ENCODE measurements around the gene CFAP251. TPM values are rescaled to one million over a fixed set of nuclear protein-coding genes. Genes with fewer than 3 reads are reported as not detected.

CFAP251 gene
- total and polyA plus RNA-seq, 2 of the 13 experiments (the other 11 are each of a cell fraction or from before 2014, with no cell fraction given) = 0.30 to 0.42 TPM

DNA sequence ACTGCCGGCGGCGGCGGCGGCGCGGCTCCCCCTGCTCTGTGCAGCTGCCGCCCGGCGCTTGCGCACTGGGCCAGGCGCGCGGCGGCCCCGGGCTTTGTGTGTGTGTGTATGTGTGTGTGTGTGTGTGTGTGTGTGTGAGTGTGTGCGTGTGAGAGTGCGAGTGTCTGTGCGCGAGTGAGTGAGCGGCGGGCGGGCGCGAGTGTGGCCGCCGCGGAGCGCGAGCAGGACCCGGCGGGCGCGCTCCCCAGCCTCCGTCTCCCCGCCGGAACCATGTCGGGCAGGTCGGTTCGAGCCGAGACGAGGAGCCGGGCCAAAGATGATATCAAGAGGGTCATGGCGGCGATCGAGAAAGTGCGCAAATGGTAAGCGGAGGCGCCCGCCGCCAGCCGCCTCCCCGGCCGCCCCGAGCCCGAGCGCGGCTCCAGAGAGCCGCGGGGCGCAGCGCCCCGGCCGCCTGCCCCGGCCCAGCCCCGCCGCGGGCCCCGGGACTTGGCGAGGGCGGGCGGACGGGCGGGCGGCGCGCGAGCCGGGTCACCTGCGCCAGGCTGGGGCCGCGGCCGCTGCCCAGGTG lies 103.5 kb downstream of the CFAP251 start, which contains the start of gene BCL7A (continued):
- TF ChIP-seq, protein P1, sequence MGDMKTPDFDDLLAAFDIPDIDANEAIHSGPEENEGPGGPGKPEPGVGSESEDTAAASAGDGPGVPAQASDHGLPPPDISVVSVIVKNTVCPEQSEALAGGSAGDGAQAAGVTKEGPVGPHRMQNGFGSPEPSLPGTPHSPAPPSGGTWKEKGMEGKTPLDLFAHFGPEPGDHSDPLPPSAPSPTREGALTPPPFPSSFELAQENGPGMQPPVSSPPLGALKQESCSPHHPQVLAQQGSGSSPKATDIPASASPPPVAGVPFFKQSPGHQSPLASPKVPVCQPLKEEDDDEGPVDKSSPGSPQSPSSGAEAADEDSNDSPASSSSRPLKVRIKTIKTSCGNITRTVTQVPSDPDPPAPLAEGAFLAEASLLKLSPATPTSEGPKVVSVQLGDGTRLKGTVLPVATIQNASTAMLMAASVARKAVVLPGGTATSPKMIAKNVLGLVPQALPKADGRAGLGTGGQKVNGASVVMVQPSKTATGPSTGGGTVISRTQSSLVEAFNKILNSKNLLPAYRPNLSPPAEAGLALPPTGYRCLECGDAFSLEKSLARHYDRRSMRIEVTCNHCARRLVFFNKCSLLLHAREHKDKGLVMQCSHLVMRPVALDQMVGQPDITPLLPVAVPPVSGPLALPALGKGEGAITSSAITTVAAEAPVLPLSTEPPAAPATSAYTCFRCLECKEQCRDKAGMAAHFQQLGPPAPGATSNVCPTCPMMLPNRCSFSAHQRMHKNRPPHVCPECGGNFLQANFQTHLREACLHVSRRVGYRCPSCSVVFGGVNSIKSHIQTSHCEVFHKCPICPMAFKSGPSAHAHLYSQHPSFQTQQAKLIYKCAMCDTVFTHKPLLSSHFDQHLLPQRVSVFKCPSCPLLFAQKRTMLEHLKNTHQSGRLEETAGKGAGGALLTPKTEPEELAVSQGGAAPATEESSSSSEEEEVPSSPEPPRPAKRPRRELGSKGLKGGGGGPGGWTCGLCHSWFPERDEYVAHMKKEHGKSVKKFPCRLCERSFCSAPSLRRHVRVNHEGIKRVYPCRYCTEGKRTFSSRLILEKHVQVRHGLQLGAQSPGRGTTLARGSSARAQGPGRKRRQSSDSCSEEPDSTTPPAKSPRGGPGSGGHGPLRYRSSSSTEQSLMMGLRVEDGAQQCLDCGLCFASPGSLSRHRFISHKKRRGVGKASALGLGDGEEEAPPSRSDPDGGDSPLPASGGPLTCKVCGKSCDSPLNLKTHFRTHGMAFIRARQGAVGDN (CRISPR knock-in tag; IDR thresholded peaks at IDR 0.05) = peak; percentile 56
- TF ChIP-seq ZNF441 (CRISPR knock-in tag; IDR thresholded peaks at IDR 0.05; ENCODE audit: borderline replicate concordance) = no peak
- no peak for TF ChIP-seq ZNF335 (CRISPR knock-in tag; IDR thresholded peaks at IDR 0.05)
- peak; percentile 14 for TF ChIP-seq HNRNPLL (IDR thresholded peaks at IDR 0.05; ENCODE audit: low read depth, low read length, poor library complexity, severe bottlenecking)
- 0 out of 2 replicates have a peak, but pooled peaks have one; percentile 0 for TF ChIP-seq GABPB1 (CRISPR knock-in tag; IDR thresholded peaks at IDR 0.05)
- TF ChIP-seq, protein P2, sequence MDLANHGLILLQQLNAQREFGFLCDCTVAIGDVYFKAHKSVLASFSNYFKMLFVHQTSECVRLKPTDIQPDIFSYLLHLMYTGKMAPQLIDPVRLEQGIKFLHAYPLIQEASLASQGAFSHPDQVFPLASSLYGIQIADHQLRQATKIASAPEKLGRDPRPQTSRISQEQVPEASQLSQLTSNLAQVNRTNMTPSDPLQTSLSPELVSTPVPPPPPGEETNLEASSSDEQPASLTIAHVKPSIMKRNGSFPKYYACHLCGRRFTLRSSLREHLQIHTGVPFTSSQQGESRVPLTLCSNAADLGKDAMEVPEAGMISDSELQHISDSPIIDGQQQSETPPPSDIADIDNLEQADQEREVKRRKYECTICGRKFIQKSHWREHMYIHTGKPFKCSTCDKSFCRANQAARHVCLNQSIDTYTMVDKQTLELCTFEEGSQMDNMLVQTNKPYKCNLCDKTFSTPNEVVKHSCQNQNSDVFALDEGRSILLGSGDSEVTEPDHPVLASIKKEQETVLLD (CRISPR knock-in tag; IDR thresholded peaks at IDR 0.05; ENCODE audit: low read depth) = peak; percentile 66; the same call in 1 of the 2 replicates
- TF ChIP-seq, protein P3, sequence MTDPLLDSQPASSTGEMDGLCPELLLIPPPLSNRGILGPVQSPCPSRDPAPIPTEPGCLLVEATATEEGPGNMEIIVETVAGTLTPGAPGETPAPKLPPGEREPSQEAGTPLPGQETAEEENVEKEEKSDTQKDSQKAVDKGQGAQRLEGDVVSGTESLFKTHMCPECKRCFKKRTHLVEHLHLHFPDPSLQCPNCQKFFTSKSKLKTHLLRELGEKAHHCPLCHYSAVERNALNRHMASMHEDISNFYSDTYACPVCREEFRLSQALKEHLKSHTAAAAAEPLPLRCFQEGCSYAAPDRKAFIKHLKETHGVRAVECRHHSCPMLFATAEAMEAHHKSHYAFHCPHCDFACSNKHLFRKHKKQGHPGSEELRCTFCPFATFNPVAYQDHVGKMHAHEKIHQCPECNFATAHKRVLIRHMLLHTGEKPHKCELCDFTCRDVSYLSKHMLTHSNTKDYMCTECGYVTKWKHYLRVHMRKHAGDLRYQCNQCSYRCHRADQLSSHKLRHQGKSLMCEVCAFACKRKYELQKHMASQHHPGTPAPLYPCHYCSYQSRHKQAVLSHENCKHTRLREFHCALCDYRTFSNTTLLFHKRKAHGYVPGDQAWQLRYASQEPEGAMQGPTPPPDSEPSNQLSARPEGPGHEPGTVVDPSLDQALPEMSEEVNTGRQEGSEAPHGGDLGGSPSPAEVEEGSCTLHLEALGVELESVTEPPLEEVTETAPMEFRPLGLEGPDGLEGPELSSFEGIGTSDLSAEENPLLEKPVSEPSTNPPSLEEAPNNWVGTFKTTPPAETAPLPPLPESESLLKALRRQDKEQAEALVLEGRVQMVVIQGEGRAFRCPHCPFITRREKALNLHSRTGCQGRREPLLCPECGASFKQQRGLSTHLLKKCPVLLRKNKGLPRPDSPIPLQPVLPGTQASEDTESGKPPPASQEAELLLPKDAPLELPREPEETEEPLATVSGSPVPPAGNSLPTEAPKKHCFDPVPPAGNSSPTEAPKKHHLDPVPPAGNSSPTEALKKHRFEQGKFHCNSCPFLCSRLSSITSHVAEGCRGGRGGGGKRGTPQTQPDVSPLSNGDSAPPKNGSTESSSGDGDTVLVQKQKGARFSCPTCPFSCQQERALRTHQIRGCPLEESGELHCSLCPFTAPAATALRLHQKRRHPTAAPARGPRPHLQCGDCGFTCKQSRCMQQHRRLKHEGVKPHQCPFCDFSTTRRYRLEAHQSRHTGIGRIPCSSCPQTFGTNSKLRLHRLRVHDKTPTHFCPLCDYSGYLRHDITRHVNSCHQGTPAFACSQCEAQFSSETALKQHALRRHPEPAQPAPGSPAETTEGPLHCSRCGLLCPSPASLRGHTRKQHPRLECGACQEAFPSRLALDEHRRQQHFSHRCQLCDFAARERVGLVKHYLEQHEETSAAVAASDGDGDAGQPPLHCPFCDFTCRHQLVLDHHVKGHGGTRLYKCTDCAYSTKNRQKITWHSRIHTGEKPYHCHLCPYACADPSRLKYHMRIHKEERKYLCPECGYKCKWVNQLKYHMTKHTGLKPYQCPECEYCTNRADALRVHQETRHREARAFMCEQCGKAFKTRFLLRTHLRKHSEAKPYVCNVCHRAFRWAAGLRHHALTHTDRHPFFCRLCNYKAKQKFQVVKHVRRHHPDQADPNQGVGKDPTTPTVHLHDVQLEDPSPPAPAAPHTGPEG (CRISPR knock-in tag; IDR thresholded peaks at IDR 0.05) = 0 out of 2 replicates have a peak, but pooled peaks have one; percentile 21
- TF ChIP-seq, protein P4, sequence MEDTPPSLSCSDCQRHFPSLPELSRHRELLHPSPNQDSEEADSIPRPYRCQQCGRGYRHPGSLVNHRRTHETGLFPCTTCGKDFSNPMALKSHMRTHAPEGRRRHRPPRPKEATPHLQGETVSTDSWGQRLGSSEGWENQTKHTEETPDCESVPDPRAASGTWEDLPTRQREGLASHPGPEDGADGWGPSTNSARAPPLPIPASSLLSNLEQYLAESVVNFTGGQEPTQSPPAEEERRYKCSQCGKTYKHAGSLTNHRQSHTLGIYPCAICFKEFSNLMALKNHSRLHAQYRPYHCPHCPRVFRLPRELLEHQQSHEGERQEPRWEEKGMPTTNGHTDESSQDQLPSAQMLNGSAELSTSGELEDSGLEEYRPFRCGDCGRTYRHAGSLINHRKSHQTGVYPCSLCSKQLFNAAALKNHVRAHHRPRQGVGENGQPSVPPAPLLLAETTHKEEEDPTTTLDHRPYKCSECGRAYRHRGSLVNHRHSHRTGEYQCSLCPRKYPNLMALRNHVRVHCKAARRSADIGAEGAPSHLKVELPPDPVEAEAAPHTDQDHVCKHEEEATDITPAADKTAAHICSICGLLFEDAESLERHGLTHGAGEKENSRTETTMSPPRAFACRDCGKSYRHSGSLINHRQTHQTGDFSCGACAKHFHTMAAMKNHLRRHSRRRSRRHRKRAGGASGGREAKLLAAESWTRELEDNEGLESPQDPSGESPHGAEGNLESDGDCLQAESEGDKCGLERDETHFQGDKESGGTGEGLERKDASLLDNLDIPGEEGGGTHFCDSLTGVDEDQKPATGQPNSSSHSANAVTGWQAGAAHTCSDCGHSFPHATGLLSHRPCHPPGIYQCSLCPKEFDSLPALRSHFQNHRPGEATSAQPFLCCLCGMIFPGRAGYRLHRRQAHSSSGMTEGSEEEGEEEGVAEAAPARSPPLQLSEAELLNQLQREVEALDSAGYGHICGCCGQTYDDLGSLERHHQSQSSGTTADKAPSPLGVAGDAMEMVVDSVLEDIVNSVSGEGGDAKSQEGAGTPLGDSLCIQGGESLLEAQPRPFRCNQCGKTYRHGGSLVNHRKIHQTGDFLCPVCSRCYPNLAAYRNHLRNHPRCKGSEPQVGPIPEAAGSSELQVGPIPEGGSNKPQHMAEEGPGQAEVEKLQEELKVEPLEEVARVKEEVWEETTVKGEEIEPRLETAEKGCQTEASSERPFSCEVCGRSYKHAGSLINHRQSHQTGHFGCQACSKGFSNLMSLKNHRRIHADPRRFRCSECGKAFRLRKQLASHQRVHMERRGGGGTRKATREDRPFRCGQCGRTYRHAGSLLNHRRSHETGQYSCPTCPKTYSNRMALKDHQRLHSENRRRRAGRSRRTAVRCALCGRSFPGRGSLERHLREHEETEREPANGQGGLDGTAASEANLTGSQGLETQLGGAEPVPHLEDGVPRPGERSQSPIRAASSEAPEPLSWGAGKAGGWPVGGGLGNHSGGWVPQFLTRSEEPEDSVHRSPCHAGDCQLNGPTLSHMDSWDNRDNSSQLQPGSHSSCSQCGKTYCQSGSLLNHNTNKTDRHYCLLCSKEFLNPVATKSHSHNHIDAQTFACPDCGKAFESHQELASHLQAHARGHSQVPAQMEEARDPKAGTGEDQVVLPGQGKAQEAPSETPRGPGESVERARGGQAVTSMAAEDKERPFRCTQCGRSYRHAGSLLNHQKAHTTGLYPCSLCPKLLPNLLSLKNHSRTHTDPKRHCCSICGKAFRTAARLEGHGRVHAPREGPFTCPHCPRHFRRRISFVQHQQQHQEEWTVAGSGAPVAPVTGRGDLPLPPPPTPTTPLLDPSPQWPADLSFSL (CRISPR knock-in tag; IDR thresholded peaks at IDR 0.05) = peak; percentile 91
- peak; percentile 22; the same call in 1 of the 2 replicates for TF ChIP-seq TBX2 (CRISPR knock-in tag; IDR thresholded peaks at IDR 0.05; ENCODE audit: borderline replicate concordance)
- TF ChIP-seq ZNF792 (CRISPR knock-in tag; IDR thresholded peaks at IDR 0.05) = no peak
